ENCODE data around the gene WWP2.
"Not testable (repeated sequence)": the region's sequence is repeated elsewhere in the genome, so short reads cannot be mapped to it uniquely, and the experiment has no call there.

The WWP2 gene

DNA sequence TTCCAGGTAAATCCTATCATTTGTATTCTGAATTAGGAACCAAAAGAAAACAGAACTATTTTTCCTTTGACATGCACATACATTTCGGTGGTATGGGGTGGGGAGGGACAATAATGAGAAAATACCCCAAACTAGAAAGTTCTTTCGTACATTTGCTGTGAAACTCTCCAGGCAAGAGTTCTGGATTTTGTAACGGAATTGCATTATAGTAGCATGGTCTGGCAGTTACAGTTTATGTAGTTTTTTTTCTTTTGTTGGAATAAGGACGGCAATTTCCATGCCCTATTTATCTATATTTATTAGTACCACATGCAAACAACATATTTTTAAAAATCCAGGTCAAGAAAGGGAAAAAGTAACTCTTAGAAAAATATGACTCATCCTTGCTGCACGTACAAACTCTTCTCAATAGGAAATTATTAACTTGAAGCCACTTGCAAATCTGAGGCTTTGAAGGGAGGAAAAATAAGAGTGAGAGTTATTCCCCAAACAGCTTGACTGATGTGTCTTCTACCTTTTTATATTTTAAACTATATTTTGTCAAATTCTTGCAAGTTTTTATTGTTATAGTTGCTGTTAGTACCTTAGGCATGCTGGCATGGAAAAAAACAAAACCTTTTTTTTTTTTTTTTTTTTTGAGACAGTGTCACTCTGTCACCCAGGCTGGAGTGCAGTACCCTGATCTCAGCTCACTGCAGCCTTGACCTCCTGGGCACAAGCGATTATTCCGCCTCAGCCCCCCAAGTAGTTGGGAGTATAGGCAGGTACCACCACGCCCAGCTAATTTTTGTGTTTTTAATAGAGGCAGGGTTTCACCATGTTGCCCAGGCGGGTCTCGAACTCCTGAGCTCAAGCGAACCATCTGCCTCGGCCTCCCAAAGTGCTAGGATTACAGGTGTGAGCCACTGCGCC lies 69.3 kb downstream of the WWP2 start:
- DNase-seq: no peak

DNA sequence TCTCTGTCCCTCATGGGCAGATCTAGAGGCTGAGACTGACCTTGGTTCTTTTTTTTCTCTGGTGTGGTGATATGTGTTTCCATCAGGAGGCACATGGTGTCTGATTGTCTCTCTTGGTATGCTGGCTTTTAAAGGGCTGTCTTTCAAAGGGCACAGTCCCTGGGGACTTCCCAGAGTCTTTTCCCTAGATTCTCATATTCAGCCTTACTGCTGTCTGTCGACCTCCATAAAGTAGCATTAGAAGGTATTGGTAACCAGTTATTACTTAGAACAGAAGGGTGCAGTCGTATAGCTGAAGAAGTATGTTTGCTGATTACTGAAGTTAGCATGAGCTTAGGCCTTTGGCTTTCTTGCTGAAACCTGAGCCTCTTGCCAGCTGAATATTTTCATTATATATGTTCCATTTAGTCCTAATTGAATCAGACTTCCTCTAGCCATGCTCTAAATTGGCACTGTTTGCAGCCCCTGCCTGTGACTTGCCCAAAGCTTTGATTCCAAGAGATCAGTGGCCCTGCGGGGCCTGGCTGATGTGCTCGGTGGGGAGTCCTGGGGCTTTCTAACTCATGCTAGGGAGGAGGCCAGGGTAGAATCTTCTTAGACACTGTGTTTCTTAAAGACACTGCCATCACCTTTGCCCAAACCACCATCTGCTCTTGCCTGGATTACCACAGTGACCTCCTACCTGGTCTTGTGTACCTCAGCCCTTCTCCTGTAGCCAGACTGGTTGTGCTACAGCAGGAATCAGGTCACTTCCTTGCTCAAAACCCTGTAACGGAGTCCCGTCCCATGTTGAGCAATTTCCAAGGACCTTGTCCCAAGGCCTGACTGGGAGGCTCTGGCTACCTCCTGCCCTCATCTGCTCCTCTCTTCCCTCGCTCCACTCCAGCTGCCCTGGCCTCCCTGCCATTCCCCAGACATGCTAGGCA lies 71.5 kb downstream of the WWP2 start:
- DNase-seq: no peak

DNA sequence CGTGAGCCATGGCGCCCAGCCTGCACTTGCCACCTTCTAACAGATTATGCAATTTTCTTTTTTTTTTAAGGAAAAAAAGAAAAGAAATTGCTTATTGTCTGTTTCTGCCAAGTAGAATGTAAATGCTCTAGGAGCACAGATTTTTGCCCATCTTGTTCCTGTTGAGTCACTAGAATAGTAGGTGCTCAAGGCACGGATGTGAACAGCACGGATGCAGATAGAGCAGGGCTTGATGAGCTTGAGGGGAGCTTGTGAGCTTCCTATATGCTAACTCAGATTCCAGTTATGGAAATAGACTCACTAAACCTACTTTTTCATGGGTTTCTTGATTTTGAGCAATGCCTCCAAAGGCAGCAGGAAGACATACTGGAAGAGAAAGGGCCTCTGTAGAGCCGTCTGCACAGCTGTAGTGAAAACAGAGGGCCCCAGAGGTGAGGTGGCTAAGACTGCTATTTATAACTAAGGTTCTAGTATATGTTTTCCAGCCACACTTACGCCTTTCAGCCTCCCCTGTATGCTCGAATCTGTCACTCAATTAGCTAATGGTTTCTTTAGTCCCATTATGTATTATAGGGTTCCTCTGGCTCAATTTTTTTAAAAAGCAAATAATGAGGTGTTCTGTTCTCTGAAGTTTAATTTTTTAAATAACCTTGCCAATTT lies 72.8 kb downstream of the WWP2 start:
- DNase-seq: no peak

DNA sequence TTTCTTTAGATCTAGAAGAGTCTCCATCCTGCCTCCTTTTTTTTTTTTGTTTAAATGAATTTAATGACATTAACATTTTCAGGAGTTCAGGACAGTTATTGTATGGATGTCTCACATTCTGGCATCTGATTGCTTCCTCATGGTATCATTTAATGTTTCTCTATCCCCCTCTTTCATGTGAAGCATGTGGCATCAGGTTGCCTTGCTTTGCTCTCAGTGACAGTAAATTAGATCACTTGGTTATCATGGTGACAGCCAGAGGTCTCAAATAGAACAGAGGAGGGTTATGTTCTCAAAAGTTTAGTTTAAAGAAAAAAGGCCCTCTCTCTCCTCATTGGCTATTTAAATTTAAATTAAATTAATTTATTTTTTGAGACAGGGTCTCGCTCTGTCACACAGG lies 74.1 kb downstream of the WWP2 start:
- DNase-seq: no peak

DNA sequence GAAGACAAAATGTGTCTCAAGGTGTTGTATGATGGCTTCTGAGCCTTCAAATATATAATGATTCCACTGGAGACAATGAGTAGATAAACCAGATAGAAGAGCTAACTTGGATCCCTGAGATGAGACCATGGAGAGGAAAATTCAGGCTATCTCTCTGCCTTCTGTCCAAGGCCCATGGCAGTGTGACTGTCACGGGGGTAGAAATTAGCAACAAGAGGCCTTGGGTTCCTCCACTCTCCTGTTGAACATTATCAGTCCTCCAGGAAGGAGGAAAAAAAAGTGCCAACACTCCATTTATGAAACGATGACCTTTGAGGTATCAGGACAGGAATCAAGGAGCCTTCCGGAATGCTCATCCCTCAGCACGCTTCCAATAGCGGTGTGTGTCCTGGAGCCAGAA lies 75.2 kb downstream of the WWP2 start:
- no peak for DNase-seq

DNA sequence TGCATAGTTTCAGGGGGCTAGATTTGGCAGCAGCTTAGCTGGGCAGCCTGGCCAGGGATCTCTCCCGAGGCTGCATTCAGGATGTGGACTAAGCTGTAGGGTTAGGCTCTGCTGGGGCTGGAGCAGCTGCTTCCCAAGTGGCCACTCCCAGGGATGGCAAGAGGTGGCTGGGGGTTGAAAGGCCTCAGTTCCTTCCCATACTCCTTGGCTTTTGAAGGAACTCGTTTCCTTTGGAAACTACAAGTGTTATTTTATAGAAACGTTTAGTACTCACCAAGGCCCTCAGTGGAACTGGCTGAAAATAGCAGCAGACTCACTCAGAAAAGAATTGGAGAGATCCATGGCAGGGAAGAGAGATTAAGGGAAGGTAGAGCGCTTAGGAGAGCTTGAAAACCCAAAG lies 76.4 kb downstream of the WWP2 start:
- DNase-seq: no peak

DNA sequence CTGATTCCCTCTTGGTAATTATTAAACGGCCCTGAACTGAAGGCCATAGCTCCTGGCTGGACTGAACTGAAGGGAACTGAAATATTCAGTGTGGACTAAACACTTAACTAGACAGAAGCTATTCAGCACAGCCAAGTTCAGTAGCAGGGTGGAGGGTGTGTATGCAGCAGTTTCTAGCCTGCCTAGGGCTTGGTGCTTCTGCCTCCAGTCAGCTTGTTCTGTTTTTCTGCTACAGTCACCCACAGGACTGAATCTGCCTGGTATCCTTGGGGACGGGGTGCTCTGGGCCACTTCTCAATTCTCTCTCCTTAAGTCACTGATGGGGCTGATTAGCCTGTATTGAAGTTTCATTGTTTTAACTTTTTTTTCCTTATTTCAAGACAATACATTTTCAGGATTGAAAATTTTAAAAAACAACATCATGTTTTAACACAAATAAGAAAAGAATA lies 77.1 kb downstream of the WWP2 start:
- no peak for DNase-seq

DNA sequence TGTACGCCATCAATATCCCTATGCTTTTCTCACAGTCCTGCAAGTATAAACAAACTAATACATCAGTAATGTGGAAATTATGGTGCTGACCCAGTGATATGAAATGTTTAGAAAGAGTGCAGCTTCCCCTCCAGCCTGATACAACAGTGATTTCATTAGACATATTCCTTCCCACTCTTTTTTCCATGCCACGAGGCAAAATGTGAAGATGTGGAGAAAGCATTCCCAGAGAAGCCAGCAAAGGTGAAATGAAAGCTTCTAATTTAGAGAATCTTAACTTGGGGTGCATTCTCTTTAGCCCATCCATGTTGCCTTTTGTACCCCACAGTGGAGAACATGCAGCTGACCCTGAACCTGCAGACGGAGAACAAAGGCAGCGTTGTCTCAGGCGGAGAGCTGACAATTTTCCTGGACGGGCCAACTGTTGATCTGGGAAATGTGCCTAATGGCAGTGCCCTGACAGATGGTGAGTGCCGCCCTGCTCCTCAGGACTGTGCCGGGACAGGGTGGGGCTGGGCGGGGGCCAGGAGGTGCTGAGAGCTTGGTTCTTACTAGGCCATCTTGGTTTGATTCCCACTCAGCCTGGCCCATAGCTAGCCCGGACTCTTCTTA lies 77.8 kb downstream of the WWP2 start:
- DNase-seq: no peak

DNA sequence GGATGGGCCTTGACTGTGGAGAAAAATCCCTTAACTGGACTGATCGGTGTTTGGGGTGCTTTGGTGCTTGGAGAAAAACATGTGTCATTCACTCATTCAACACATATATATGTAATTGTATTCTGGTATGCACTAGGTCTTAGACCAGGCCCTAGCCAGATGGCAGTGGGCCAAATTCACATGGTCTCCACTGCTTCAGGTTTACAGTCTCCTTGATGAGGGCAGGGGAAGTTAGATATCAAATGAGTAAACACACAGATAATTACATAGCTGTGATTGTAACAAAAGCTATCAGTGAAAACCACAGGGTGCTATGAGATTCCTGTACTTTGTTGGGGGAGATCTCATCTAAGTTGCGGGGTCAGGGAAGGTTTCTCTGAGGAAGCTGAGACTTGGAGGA lies 78.8 kb downstream of the WWP2 start:
- no peak for DNase-seq

DNA sequence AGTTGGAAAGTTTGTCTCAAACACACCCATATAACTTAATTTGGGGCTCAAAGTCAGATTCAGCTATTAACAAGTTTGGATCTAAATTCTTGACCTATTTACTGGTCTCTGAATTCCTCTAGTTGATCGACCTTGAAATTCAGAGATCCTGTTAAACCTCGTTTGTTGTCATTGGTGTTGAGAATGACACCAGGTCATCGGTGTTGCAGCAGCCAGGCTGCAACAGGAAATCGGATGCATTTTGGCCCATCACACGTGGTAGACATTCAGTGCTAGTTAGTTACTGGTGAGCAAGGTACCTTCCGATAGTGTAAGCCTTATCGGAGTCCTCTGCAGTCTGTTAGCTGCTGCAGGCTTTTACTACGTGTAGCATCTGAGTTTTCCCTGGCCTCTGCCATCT lies 82.3 kb downstream of the WWP2 start:
- DNase-seq: no peak

DNA sequence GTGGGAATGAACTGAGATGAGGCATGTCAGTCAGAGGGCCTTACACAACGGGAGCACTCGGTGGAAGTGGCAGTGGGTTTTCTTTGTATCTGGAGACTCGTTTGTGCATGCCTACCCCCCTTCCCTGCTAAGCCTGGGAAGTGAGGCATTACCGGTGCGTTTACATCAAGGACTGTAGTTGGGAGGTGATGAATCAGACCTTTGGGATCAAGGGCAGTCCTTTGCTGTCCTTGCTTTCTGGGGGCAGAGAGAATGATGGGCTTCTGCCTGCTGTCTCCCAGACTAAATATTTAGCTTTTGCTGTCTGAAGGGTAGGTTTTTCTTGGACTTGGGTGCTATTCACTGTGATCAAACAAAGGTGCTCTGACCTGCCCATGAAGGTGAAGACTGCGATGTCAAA lies 83.0 kb downstream of the WWP2 start:
- no peak for DNase-seq

DNA sequence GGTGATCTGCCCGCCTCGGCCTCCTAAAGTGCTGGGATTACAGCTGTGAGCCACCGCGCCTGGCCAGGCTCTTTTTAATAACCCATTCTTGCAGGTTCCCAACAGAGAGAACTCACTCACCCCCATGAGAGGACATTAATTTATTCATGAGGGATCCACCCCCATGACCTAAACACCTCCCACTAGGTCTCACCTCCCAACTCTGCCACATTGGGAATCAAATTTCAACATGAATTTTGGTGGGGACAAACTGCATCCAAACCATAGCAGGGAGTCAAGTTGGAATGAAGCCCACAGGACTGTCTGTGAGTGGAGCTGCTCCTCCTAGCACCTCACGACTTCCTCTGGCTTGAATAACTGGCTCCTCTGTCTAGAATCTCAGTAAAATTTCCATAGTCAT lies 85.5 kb downstream of the WWP2 start:
- DNase-seq: no peak

DNA sequence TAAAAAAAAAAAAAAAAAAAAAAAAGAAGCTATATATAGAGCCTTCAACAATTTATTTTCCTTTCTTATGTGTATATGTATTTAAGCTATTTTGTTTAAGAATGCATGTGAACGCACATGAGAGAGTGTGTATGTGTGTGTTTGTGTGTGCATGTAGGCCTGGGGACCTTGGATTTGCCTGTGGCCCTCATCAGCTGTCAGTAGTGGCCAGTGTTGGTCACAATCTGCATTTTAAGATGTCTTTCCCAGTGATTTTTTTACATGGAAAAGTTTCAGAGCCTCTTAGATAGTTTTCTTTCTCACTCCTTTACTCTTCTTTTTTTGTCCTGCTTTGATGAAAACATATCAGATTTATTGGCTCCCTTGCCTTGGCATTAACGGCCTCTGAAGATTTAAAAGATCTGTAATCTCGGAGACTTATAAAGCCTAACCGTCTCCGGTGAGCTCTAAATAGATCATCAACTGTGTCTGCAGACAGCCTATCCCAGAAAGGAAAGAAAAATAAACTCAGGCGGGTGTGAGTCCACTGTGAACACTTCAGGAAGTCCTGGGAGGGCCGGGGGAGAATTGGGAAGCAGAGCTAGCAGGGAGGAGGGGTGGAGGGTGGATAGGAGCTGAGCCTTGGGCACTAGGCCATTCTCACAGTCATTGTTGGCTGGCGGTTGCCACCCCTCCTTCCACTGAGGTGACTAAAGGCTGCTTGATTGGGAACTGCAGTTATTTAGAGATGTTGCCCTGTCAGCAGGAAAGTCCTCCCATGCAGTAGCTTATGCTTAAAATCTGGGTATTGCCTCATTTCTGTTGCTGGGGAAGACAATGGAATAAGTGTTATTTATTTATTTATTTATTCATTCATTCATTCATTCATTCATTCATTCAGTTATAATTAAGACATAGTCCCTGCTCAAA lies 86.8 kb downstream of the WWP2 start:
- DNase-seq: no peak

DNA sequence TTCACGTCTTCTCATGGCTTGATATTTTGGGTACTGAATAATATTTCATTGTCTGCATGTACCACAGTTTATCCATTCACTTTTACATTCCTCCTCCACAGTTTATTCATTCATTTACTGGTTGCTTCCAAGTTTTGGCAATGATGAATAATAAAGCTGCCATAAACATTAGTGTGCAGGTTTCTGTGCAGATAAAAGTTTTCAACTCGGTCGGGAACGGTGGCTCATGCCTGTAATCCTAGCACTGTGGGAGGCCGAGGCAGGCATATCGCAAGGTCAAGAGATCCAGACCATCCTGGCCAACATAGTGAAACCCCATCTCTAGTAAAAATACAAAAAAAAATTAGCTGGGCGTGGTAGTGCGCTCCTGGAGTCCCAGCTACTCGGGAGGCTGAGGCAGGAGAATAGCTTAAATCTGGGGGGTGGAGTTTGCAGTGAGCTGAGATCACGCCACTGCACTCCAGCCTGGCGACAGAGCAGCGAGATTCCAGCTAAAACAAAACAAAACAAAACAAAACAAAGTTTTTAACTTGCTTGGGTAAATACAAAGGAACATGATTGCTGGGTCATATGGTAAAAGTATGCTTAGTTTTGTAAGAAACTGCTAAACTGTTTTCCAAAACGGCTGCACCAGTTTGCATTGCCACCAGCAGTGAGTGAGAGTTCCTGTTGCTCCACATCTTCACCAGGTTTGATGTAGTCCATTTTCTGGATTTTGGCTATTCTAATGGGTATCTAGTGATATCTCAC lies 89.5 kb downstream of the WWP2 start:
- no peak for DNase-seq

DNA sequence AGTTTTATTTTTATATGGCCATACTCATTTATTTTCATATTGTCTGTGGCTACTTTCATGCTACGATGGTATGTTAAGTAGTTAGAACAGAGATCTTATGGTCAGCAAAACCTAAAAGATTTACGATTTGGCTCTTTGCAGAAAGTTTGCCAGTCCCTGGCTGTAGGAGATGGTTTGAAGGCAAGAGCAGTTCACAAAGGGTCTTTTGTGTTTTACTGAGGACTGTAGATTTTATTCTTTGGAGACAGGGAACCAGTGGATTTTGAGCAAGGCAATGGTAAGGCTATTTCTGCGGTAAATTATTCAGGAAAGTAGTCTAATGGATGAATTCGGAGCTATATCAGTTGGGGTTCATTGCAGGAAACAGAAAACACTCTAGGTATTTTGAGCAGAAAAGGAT lies 90.7 kb downstream of the WWP2 start:
- no peak for DNase-seq

DNA sequence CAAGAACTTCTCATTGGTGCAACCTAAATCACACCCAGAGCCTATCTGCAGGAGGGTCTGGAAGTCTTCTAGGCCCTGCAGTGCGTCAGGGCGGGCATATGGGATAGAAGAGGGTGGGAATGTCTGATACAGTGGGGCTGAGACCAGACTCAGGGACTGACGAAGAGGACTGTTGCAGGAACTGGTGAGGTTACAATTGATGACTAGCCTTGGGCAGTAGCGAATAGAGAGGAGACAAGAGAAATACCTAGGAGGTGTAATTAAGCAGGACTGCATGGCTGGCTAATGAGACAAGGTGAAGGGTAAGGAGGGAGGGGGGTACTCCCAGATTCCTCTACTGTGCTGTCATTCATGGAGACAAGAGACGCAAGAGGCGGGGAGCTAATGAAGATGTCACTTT lies 91.3 kb downstream of the WWP2 start:
- DNase-seq: no peak

DNA sequence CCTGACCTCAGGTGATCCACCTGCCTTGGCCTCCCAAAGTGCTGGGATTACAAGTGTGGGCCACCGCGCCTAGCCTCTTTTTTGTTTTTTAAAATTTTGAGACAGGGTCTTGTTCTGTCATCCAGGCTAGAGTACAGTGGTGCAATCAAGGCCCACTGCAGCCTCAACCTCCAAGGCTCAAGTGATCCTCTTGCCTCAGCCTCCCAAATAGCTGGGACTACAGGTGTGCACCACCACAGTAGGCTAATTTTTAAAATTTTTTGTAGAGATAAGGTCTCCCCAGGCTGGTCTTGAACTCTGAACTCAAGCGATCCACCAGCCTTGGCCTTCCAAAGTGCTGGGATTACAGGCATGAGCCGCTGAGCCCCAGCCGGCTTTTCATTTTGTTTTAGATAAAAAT lies 92.6 kb downstream of the WWP2 start:
- DNase-seq: not testable (repeated sequence)

DNA sequence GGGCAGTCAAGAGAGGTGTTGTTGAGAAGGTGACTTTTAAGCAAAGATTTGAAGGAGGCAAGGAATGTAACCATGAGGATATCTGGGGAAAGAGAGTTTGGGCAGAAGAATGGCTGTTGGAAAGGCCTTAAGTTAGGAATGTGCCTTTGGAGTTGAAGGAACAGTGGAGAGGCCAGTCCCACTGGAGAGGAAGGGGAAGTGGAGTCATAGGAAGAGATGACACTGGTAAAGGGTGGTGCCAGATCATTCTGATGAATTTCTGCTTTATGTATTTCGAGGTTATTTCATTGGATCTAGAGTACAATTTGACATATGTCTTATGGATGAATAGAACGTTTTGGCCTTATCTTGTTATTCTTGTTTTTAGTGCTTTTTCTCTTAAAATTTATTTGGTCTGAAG lies 93.5 kb downstream of the WWP2 start:
- DNase-seq: no peak

DNA sequence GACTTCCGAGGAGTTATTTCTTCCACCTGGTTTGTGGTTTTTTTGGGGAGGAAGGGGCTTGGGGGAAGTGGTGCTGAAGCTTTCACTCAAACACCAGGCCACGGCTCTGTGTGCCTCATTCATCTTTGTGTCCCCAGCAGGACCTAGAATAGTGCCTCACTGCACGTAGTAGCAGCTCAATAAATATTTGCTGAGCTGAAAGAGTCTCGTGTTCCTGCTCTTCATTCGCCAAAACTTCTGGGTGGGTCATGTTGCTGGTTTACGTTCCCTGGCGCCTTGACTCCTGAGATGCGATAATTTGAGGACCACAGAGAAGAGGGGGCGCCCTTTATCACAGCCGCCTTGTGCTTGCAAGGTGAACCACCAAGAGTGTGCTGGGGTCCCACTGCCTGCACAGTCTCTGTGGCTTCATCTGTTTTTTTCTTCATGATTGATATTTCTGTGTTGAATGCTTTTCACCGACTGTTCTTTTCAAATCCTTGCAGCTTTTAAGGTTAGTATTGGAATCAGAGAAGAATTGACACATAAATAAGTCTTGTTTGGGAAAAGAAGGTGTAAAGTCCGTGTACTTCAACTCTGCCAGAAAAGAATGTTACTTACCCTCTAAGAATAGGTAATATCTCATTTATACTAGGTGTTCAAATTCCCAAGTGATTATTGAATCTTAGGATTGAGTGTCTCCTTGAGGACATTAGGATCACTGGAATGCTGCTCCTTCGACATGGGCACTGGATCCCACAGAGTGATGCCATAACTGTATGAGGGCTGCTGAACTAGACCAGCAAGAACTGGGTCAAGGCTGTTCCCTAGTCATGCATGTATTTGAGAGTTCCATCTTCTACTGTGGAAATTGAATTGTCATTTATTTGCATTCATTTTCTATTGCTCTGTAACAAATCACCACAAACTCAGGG lies 96.3 kb downstream of the WWP2 start:
- DNase-seq: no peak
